HG03575 (cell line): Measurements from ENCODE around the gene EDN3.

Experiments used
- ATAC-seq: cut with Tn5 transposase; IDR thresholded peaks from one replicate; pipeline ENCODE4 v1.9.1; 2021; ENCODE audit not compliant: unreplicated experiment, insufficient number of reproducible peaks, low FRiP score; ENCODE audit errors: extremely low read depth

Gene EDN3

GRCh38 chr20:59305908-59306655 is 5.7 kb downstream of the EDN3 start:
- no peak for ATAC-seq

- ATAC-seq, result no peak
Measured at GRCh38 chr20:59307270-59307669, 6.9 kb downstream of the EDN3 start.

GRCh38 chr20:59308493-59309201 is 8.2 kb downstream of the EDN3 start:
- ATAC-seq, result no peak

GRCh38 chr20:59309218-59309617 is 8.8 kb downstream of the EDN3 start:
- ATAC-seq, result no peak

DNA sequence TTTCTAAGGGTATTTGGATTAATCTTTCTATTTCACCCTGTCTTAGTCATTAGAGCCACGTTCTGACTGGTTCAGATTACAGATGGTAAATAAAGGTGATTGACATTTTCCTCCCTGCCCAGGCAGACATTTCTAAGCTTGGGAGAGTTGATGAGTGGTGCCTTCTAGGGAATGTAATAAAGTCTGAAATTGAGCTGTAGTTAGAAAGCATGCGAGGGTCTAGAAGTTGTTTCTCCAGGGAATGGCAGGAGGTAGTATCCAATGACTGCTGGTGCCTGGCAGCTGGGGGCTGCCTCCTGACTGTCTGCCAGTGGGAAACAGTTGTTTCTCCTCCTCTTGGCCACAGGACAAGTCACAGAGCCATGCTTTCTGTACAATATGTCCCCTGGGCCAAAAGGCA is 14.6 kb downstream of the EDN3 start:
- ATAC-seq, result no peak

GRCh38 chr20:59316911-59317731 is 16.7 kb downstream of the EDN3 start:
- ATAC-seq, result no peak

DNA sequence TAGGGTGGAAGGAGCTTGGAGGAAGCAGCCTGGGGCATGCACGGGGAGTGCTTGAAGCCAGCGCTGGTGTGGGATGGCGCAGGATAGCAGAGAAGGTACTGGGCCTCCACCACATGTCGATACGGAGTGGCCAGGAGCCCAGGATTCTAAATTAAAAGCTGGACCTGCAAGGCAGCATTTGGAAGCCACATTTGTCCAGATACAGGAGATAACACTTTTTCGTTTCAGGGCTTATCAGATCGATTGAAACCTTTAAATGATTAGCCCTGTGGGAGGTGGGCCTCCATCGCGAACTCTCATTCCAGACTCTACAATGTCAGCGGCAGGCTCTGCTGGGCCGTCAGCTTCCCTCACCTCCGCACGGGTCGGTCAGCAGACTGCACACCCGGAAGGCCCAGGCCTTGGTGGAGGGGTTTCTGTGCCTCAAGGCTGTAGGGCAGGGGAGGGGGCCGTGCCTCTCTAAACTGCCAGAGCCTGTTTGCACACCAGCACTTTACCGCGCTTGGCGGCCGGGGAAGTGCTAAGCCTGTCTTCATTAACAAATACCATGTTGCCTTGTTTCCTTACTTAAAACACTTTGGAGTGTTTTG is 17.9 kb downstream of the EDN3 start:
- no peak for ATAC-seq

DNA sequence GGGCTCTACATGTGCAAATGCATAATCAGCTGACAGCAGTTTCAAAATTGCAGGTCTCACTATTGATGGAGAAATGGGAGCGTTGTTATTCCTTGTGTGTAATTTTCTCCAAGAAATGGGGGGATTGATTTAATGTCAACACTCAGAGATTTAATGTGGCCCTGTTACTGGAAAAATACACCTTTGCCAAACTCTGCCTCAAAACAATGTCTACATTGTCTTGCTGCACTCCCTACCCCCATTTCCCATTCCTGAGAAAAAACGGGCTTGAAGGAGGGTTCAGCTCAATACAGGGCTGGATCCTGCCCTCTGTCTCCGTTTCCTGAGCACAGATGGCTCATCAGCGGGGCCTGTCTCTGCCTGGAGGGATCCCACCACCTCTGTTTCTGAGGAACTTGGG is 18.4 kb downstream of the EDN3 start:
- no peak for ATAC-seq

DNA sequence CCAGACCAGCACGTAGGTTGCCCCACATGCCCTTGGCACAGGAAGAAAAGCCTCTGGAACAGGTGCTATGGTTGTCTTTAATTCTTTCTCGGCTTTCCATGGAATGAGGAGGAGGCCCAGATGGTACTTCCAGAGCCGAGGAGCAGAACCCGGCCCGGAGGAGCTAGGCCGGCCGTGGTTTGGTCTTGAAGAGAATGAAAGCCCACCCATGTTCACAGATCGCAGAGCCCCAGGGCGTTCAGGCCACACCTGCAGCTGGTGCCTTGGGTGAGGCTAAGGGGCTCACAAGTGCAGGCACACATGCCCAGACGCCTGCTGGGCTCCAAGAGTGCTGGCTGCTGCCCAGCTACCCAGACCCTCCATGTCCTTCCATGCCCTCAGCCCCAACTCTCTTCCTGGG is 20.0 kb downstream of the EDN3 start:
- ATAC-seq, result no peak

DNA sequence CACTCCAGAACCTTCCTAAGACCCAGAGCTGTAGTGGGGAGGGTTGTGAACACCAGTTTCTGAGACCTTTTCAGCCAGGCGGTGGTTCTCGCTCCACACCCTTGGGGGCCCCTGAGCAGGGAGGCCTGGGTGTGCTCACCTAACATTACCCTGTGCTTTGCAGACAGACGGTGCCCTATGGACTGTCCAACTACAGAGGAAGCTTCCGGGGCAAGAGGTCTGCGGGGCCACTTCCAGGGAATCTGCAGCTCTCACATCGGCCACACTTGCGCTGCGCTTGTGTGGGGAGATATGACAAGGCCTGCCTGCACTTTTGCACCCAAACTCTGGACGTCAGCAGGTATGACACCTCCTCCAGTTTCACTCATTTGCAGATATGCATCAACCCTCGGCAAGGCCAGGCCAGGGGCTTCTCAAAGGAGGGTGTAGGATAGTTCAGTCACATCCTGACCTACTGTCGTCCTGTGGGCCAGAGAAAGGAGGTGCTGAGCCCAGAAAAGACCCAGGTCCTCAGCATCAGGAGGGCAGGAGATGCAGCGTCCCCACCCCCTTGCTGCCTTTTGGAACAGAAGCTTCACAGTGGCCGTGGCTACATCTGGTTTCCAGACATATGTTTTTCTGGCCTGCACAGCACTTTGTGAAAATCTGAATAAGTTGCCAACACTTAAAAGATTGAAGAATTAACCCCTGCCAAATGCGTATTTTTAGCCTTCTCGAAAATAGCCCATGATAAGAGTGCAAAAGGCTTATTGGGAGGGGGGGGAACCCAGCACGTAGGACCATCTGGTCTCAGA is 20.6 kb downstream of the EDN3 start:
- no peak for ATAC-seq

DNA sequence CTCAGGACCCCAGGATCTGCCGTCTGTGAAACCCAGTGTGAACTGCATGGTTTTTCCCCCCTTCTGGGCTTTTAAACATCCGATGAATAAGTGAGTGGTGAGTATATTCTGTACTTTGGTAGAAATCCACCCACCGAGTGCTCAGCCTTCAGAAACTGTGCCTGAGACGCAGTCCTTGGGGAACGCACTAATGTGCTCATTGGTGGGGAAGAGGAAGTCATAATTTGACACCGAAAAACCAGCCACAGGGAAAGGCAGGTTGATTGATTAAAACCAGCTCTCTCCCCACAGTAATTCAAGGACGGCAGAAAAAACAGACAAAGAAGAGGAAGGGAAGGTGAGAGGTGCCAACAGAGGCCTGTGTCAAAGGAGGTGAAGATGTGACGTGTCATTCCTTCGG is 21.7 kb downstream of the EDN3 start:
- ATAC-seq, result no peak

DNA sequence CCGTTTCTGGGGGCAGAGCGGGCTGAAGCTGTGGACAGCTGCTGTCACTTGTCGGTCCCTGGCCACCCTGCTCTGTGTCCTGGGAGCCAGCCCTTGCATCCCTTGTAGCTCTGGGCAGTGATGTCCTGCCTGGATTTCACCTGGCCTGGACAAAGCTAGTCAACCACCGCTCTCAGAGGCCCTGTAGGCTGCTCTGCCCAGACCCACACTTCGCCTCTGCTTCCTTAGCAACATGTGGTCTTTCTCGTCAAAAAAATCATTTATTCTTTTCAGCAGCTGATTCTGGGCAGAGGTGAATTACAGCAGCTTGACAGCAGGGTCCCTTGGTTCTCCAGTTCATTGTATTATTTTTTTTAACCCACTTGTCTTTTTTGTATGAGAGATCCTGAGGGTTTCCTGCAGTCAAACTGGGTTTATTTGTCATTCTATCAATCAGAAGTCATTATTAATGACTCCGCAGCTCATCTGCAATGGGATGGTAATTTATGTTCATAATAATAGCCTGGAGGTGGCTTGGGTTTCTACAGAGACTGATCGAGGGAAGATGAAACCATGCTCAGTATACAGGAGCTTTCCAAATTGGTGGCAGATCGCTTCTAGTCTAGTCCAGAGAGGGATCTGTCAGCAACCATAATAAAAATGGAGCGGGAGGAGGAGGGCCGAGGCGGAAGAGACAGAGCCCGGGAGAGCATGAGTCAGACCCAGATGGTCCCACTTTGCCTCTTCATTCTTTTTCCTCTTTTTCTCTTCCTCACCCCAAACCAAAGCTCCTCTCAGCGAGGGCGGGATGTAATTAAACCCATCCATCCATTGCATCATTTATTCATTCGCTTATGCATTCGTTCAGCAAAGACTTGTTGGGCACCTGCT is 22.4 kb downstream of the EDN3 start:
- ATAC-seq, result no peak

DNA sequence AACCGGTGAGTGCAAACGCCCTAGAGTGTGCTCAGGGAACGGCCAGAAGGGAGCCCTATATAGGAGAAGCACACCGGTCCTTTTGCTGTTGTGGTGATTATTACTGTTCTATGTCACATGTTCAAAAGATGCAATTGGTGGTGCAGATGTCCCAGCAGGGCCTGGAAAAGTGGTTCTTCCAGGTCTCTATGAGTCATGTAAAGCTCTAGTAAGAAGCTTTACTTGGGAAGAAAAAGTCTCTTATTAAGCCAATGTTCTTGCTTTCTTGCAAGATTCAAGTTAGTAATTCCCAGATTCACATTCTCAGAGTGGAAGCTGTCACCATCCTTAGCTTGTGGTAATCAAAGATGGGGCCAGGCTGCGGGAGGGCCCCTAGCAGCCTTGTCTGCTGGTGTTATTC is 23.3 kb downstream of the EDN3 start:
- ATAC-seq, result no peak

GRCh38 chr20:59324521-59325141 is 24.2 kb downstream of the EDN3 start:
- no peak for ATAC-seq

DNA sequence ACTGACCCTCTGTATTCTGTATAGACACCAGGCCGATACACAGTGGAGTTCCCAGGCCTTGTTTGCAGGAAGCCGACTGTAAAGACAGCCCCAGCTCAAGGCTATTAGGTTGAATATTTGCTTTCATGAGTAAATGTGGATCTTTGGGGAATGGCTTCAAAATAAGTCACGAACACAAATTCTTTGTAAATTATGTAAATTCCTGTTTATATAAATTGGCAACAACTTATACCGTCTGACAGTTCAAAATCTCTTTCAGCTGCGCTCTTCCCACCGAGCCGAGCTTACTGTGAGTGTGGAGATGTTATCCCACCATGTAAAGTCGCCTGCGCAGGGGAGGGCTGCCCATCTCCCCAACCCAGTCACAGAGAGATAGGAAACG is 24.7 kb downstream of the EDN3 start:
- ATAC-seq, result no peak

GRCh38 chr20:59326188-59326587 is 25.8 kb downstream of the EDN3 start:
- no peak for ATAC-seq

- ATAC-seq, result no peak
Measured at GRCh38 chr20:59328071-59328470, 27.7 kb downstream of the EDN3 start.
